Peyer's patch (tissue), 4 donors: Measurements from ENCODE around the gene DERA. TPM values are rescaled to one million over a fixed set of nuclear protein-coding genes. Genes with fewer than 3 reads are reported as not detected.

Experiments used
- DNase-seq, 3 donors: peaks; one replicate each; pipeline ENCODE4 v3.0.0-alpha.2; 2017 to 2019
- H3K27ac ChIP-seq, 4 donors: fragments of 200-600 bp; sonication (generic); one replicate each; pipeline ENCODE4 v1.5.1; 2016 to 2019
- H3K27me3 ChIP-seq, 2 donors: fragments of 200-600 bp; sonication (generic); one replicate each; pipeline ENCODE4 v1.5.1; 2019
- H3K36me3 ChIP-seq, 3 donors: fragments of 200-600 bp; sonication (generic); one replicate each; pipeline ENCODE4 v1.5.1; 2016 to 2019
- H3K4me1 ChIP-seq, 4 donors: fragments of 200-600 bp; sonication (generic); one replicate each; pipeline ENCODE4 v1.5.1; 2016 to 2019
- H3K4me3 ChIP-seq, 4 donors: fragments of 200-600 bp; sonication (generic); 1 replicate in 3 of 4; 2 replicates in 1 of 4; pipeline ENCODE4 v1.5.1; 2016 to 2019; ENCODE audit warnings: mild to moderate bottlenecking in 1 of 4
- H3K9me3 ChIP-seq, 4 donors: fragments of 200-600 bp; sonication (generic); one replicate each; pipeline ENCODE4 v1.5.1; 2016 to 2019; ENCODE audit warnings: mild to moderate bottlenecking in 1 of 4
- CTCF ChIP-seq, 6 experiments: fragments of 450-650 bp in 4 of 6; fragments of 200-600 bp in 2 of 6; sonication (generic) in 1 of 6; IDR thresholded peaks; one replicate each; pipeline ENCODE4 v1.5.1; 2017 to 2019; ENCODE audit warnings: antibody characterized with exemption in 6 of 6, mild to moderate bottlenecking in 3 of 6, moderate library complexity in 1 of 6
- POLR2A ChIP-seq, 2 donors: fragments of 450-650 bp; IDR thresholded peaks; one replicate each; pipeline ENCODE4 v1.5.1; 2017; ENCODE audit warnings: antibody characterized with exemption in 2 of 2, mild to moderate bottlenecking in 2 of 2, moderate library complexity in 2 of 2
- total RNA-seq, 4 donors: library from RNA; depleted of rRNA; stranded (reverse); fragments of >200 nt; gene quantifications; one replicate each; pipeline ENCODE4 v1.1.0, GENCODE V29; 2016

Gene DERA
- total RNA-seq, 4 donors from 2014 or later = 45.4 to 111 (median 78.9) TPM

- DNase-seq = no peak
- Histone ChIP-seq H3K4me3 (no peak overlapping the region), H3K36me3 (peaks cover 0 to 10% (median 0%) of the 10 kb centered on the region in 3 donors), H3K4me1 (peaks cover 0 to 15% (median 2%) of the 10 kb centered on the region in 4 donors), H3K9me3 (no peaks in the 10 kb centered on the region), H3K27me3 (no peaks in the 10 kb centered on the region), H3K27ac (no peak overlapping the region)
- TF ChIP-seq POLR2A (IDR thresholded peaks at IDR 0.05) (no peak), CTCF (IDR thresholded peaks at IDR 0.05) (peak in 4 of 6 experiments; percentile 19 to 52 (median 41))
These were observed 71.3 kb downstream of the DERA start for GRCh38 chr12:15982471-15982870.

- Histone ChIP-seq H3K36me3 (peaks cover 0 to 14% (median 0%) of the 10 kb centered on the region in 3 donors), H3K4me1 (peaks cover 0 to 15% (median 2%) of the 10 kb centered on the region in 4 donors), H3K4me3 (no peak overlapping the region), H3K27ac (no peak overlapping the region), H3K27me3 (no peaks in the 10 kb centered on the region), H3K9me3 (no peaks in the 10 kb centered on the region)
- DNase-seq = no peak
- no peak for TF ChIP-seq CTCF (IDR thresholded peaks at IDR 0.05)
- no peak for TF ChIP-seq POLR2A (IDR thresholded peaks at IDR 0.05)
These were observed 71.8 kb downstream of the DERA start for GRCh38 chr12:15982921-15983320.

GRCh38 chr12:15984097-15984800, 73.1 kb downstream of the DERA start:
- DNase-seq = no peak
- TF ChIP-seq POLR2A (IDR thresholded peaks at IDR 0.05) (no peak), CTCF (IDR thresholded peaks at IDR 0.05) (no peak)

GRCh38 chr12:15984963-15985362, 73.8 kb downstream of the DERA start:
- Histone ChIP-seq H3K27ac (no peak overlapping the region), H3K27me3 (no peaks in the 10 kb centered on the region), H3K4me1 (no peaks in the 10 kb centered on the region), H3K9me3 (no peaks in the 10 kb centered on the region), H3K36me3 (peaks cover 0 to 29% (median 0%) of the 10 kb centered on the region in 3 donors), H3K4me3 (no peak overlapping the region)
- DNase-seq = no peak
- no peak for TF ChIP-seq CTCF (IDR thresholded peaks at IDR 0.05)
- TF ChIP-seq POLR2A (IDR thresholded peaks at IDR 0.05) = no peak

More at GRCh38 chr12:15984097-15984800, 73.1 kb downstream of the DERA start:
- Histone ChIP-seq H3K4me1 (peaks cover 0 to 4% (median 0%) of the 10 kb centered on the region in 4 donors), H3K9me3 (no peaks in the 10 kb centered on the region), H3K27me3 (no peaks in the 10 kb centered on the region), H3K4me3 (no peak overlapping the region), H3K27ac (no peak overlapping the region), H3K36me3 (peaks cover 0 to 27% (median 0%) of the 10 kb centered on the region in 3 donors)

GRCh38 chr12:15987696-15988095, 76.6 kb downstream of the DERA start:
- Histone ChIP-seq H3K36me3 (peaks cover 0 to 29% (median 0%) of the 10 kb centered on the region in 3 donors), H3K27me3 (no peaks in the 10 kb centered on the region), H3K4me3 (no peak overlapping the region), H3K4me1 (no peaks in the 10 kb centered on the region), H3K27ac (no peak overlapping the region), H3K9me3 (no peaks in the 10 kb centered on the region)
- no peak for TF ChIP-seq POLR2A (IDR thresholded peaks at IDR 0.05)
- no peak for TF ChIP-seq CTCF (IDR thresholded peaks at IDR 0.05)
- DNase-seq = no peak
